Measurements from ENCODE around the gene CKAP4.

CKAP4 gene

DNA sequence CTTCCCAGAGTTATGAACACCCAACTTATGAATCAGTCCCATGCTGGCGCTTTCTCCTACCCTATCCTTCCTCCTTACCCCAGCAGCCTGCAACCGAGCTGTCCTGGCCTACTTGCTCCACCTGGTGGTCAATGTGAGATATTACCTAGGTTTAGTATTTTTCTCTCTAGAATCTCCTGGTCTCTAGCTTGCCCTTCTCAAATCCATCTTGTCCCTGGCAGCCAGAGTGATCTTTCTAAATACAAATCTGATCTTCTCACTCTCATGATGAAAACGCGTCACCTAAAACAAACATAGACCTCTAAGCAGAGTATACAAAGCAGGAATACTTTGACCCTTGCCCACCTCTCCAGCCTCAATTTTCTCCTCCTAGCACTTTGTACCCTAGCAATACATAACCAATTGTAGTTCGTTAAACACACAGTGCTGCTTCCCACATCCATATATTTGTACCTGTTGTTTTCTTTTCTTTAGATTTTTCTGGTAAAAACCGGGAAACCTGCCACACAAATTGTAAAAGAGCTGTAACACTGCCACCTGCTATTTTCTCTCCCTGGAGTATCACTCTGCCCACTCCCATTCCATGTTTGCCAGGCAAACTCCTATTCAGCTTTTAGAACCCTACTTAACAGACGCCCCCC lies 34.8 kb upstream of the CKAP4 start:
- Mint-ChIP-seq H3K9me3 (peaks cover 4 to 5% of the 10 kb centered on the region in 2 donors), H3K27ac (peak overlapping the region in 1 of 2 donors; percentile 18), H3K4me1 (peaks cover 38% of the 10 kb centered on the region), H3K4me3 (no peak overlapping the region), H3K27me3 (peaks cover 7% of the 10 kb centered on the region)
- ATAC-seq (peak; percentile 85), DNase-seq (peak; percentile 46 to 55)

- DNase-seq, result no peak
- Mint-ChIP-seq H3K27me3 (peaks cover 7% of the 10 kb centered on the region), H3K27ac (no peak overlapping the region), H3K4me3 (no peak overlapping the region), H3K4me1 (peaks cover 34% of the 10 kb centered on the region), H3K9me3 (peaks cover 4 to 5% of the 10 kb centered on the region in 2 donors)
- no peak for ATAC-seq
Measured at GRCh38 chr12:106281804-106282203, 34.0 kb upstream of the CKAP4 start.

DNA sequence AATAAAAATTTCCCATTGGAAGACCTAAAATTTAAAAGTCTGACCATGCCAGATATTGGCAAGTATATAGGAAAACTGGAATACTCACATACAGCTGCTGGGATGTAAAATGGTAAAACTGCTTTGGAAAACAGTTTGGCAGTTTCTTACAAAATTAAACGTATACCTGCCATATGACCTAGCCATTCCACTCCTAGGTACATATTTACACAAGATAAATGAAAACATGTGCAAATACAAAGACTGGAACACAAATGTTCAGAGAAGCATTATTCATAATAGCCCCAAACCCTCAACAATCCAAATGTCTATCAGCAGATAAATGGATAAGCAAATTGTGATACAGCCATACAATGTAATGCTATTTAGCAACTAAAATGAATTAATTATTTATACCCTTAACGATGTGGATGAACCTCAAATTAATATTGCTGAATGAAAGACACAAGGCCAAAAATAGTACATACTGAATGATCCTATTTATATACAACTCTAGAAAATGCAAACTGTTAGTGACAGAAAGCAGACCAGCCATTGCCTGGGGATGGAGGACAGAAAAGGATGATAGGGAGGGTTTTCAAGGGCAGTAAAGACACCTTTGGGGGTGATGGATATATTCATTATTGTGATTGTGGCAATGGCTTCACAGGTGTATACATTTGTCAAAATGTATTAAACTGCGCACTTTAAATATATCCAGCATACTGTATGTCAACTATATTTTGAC lies 33.4 kb upstream of the CKAP4 start:
- no peak overlapping the region for H3K27ac Mint-ChIP-seq
- ATAC-seq (no peak), DNase-seq (no peak)
- H3K9me3 Mint-ChIP-seq, result peaks cover 4 to 5% of the 10 kb centered on the region in 2 donors
- H3K4me3 Mint-ChIP-seq, result no peak overlapping the region
- peaks cover 32% of the 10 kb centered on the region for H3K4me1 Mint-ChIP-seq
- peaks cover 7% of the 10 kb centered on the region for H3K27me3 Mint-ChIP-seq

DNA sequence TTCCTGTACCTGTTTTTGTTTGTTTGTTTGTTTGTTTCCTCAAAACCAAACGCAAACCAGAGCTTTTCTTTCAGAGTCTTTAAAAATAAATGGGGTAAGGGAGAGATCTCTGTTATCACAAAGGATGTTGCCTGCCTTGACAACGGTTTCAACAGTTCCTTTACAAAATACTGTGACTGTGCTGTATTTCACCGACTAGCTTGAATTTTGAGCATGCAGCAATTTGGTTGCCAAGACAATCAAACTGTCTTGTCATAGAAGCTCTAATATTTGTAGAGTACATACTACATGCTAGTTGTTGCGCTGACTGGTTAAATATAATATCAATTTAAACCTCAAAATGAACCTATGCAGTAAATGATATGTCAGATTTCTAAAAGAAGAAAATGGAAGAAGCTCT lies 32.3 kb upstream of the CKAP4 start:
- DNase-seq (no peak), ATAC-seq (no peak)
- Mint-ChIP-seq H3K4me1 (peaks cover 23% of the 10 kb centered on the region), H3K27me3 (peaks cover 7% of the 10 kb centered on the region), H3K4me3 (no peak overlapping the region), H3K27ac (no peak overlapping the region), H3K9me3 (peaks cover 4 to 5% of the 10 kb centered on the region in 2 donors)

DNA sequence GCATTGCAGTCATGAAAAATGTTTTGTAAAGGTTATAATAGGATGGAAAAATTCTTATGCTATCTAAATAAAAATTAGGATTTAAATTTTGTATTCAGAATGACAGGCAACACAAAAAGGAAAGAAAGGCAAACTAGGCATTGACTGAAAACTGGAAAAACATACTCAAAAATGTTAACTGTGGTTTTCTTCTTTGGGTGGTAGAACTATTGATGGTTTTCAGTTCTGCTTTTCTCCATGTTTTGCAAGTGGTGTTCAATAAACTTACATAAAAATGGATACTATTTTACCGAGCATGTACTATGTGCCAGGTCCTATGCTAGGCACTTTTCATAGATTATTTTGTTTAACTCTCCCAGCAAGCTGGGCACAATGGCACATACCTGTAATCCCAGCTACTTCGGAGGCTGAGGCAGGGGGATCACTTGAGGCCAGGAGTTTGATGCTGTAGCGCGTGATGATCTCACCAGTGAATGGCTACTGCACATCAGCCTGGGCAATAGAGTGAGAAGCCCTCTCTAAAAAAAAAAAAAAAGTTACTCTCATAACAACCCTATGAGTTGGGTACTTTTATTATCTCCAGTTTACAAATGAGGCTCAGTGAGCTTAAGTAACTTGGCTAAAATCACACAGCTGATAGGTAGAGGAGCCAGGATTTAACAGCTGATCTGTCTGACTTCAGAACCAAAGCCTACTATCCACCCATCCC lies 28.4 kb upstream of the CKAP4 start:
- Mint-ChIP-seq H3K4me3 (no peak overlapping the region), H3K27me3 (no peaks in the 10 kb centered on the region), H3K9me3 (no peaks in the 10 kb centered on the region), H3K27ac (no peak overlapping the region), H3K4me1 (no peaks in the 10 kb centered on the region)
- DNase-seq (no peak), ATAC-seq (no peak)

- Mint-ChIP-seq H3K9me3 (no peaks in the 10 kb centered on the region), H3K4me1 (no peaks in the 10 kb centered on the region), H3K27ac (no peak overlapping the region), H3K4me3 (no peak overlapping the region), H3K27me3 (no peaks in the 10 kb centered on the region)
- ATAC-seq, result no peak
- DNase-seq, result no peak
Measured at GRCh38 chr12:106275458-106275857, 27.6 kb upstream of the CKAP4 start.

- Mint-ChIP-seq H3K27ac (no peak overlapping the region), H3K9me3 (no peaks in the 10 kb centered on the region), H3K27me3 (no peaks in the 10 kb centered on the region), H3K4me1 (no peaks in the 10 kb centered on the region), H3K4me3 (no peak overlapping the region)
- no peak for DNase-seq
- ATAC-seq, result no peak
Measured at GRCh38 chr12:106274575-106275121, 26.8 kb upstream of the CKAP4 start.

DNA sequence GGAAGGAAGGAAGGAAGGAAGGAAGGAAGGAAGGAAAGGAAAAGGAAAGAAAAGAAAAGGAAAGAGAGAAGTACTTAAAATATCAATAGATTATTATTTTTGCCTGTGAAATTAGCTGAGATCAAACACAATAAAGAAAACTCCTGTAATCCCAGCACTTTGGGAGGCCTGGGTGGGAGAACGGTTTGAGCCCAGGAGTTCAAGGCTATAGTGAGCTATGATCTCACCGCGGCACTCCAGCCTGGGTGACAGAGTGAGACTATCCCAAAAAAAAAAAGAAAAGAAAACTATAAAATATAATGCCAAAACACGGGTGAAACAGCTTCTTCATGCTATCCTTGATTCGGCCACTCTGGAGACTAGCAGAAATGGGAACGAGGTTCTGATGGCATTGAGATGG lies 26.2 kb upstream of the CKAP4 start:
- Mint-ChIP-seq H3K27ac (no peak overlapping the region), H3K27me3 (no peaks in the 10 kb centered on the region)

DNA sequence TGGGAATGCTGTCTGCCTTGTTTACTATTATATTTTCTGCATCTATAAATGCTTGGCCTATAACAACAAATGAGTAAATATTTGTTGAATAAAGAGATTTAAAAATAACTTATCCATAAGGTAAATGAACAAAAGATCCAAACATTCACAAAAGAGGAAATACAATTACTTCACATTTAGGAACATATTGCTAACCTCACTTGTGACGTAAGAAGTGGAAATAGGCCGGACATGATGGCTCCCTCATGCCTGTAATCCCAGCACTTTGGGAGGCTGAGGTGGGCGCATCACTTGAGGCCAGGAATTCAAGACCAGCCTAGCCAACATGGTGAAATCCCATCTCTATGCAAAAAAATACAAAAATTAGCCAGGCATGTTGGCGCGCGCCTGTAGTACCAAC lies 25.7 kb upstream of the CKAP4 start:
- ATAC-seq (no peak), DNase-seq (no peak)
- Mint-ChIP-seq H3K4me1 (peaks cover 4% of the 10 kb centered on the region), H3K27ac (no peak overlapping the region), H3K4me3 (no peak overlapping the region), H3K9me3 (no peaks in the 10 kb centered on the region), H3K27me3 (no peaks in the 10 kb centered on the region)

More for the DNA sequence above, 26.2 kb upstream of the CKAP4 start:
- peaks cover 1% of the 10 kb centered on the region for H3K4me1 Mint-ChIP-seq
- ATAC-seq, result no peak
- H3K4me3 Mint-ChIP-seq, result no peak overlapping the region
- H3K9me3 Mint-ChIP-seq, result no peaks in the 10 kb centered on the region
- no peak for DNase-seq

- ATAC-seq (no peak), DNase-seq (no peak)
- Mint-ChIP-seq H3K4me1 (peaks cover 11% of the 10 kb centered on the region), H3K27me3 (no peaks in the 10 kb centered on the region), H3K9me3 (no peaks in the 10 kb centered on the region), H3K4me3 (no peak overlapping the region), H3K27ac (no peak overlapping the region)
Measured at GRCh38 chr12:106271575-106272505, 24.0 kb upstream of the CKAP4 start.

DNA sequence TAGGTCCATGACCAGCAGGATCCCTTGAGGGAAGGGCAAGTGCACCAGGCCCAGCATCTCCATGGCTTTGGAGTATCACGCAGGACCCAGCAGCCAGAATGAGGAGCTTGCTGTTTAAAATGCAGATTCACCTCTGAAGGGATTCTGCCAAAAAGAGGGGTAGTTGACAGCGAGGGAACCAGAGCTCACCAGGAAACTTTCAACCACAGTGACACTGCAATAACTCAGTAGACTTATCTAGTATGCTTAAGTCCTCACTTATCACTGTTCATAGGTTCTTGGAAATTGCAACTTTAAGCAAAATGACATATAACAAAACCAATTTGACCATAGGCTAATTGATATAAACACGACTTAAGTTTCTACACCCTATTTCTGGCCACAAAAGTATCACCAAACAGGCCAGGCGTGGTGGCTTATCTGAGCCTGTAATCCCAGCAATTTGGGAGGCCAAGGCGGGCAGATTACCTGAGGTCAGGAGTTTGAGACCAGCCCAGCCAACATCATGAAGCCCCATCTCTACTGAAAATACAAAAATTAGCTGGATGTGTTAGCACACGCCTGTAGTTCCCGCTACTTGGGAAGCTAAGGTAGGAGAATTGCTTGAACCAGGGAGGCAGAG lies 21.4 kb upstream of the CKAP4 start:
- no peaks in the 10 kb centered on the region for H3K9me3 Mint-ChIP-seq
- no peak for DNase-seq
- no peak overlapping the region for H3K4me3 Mint-ChIP-seq
- no peaks in the 10 kb centered on the region for H3K27me3 Mint-ChIP-seq
- H3K27ac Mint-ChIP-seq, result no peak overlapping the region
- H3K4me1 Mint-ChIP-seq, result peaks cover 12% of the 10 kb centered on the region
- ATAC-seq, result no peak

- ATAC-seq, result no peak
- Mint-ChIP-seq H3K27ac (no peak overlapping the region), H3K9me3 (no peaks in the 10 kb centered on the region), H3K4me3 (no peak overlapping the region), H3K4me1 (peaks cover 12% of the 10 kb centered on the region), H3K27me3 (no peaks in the 10 kb centered on the region)
- DNase-seq, result no peak
Measured at GRCh38 chr12:106267535-106267934, 19.7 kb upstream of the CKAP4 start.

- Mint-ChIP-seq H3K27me3 (no peaks in the 10 kb centered on the region), H3K9me3 (no peaks in the 10 kb centered on the region), H3K4me1 (peaks cover 12% of the 10 kb centered on the region), H3K4me3 (no peak overlapping the region), H3K27ac (no peak overlapping the region)
- ATAC-seq, result no peak
- DNase-seq, result no peak
Measured at GRCh38 chr12:106265116-106265515, 17.3 kb upstream of the CKAP4 start.

- no peak overlapping the region for H3K4me3 Mint-ChIP-seq
- H3K27me3 Mint-ChIP-seq, result no peaks in the 10 kb centered on the region
- ATAC-seq (no peak), DNase-seq (no peak)
- no peaks in the 10 kb centered on the region for H3K4me1 Mint-ChIP-seq
- H3K9me3 Mint-ChIP-seq, result no peaks in the 10 kb centered on the region
- H3K27ac Mint-ChIP-seq, result no peak overlapping the region
Measured at GRCh38 chr12:106258935-106259334, 11.1 kb upstream of the CKAP4 start.

GRCh38 chr12:106258226-106258625 lies 10.4 kb upstream of the CKAP4 start:
- DNase-seq, result no peak
- Mint-ChIP-seq H3K27me3 (no peaks in the 10 kb centered on the region), H3K27ac (no peak overlapping the region), H3K9me3 (no peaks in the 10 kb centered on the region), H3K4me3 (no peak overlapping the region), H3K4me1 (no peaks in the 10 kb centered on the region)
- no peak for ATAC-seq

Data from stimulated activated naive CD8-positive, alpha-beta T cell treated with anti-CD3 and anti-CD28 coated beads, Interleukin-15, amount 100 ng/mL, for 72 hours (primary cell).